ENCODE data around the gene SUMF2. TPM values are rescaled to one million over a fixed set of nuclear protein-coding genes. Genes with fewer than 3 reads are reported as not detected.
A peak's percentile ranks its signal among the peaks of the same experiment; 100 is the strongest.
"Not testable (repeated sequence)": the region's sequence is repeated elsewhere in the genome, so short reads cannot be mapped to it uniquely, and the experiment has no call there.

Gene SUMF2
- total and polyA plus RNA-seq, 4 donors: 92.1 to 147 (median 128) TPM

GRCh38 chr7:56048245-56048644 lies 15.8 kb upstream of the SUMF2 start:
- H3K36me3 ChIP-seq (ENCODE audit: control insufficient read depth in 4 of 4, insufficient read depth in 4 of 4, low read length in 4 of 4): peaks cover 0 to 8% (median 4%) of the 10 kb centered on the region in 4 donors
- 91 to 98% methylated on average over 1 of the region's 1 CpG for WGBS, 2 donors
- H3K4me1 ChIP-seq (ENCODE audit: control insufficient read depth in 5 of 5, insufficient read depth in 5 of 5, low read length in 5 of 5): peaks cover under 1 to 36% (median 9%) of the 10 kb centered on the region in 5 donors
- DNase-seq (no peak), ATAC-seq (ENCODE audit: insufficient read depth, low FRiP score) (no peak)
- no peak for TF ChIP-seq CTCF (IDR thresholded peaks at IDR 0.05; ENCODE audit: control extremely low read depth, extremely low read depth)
- no peak overlapping the region for H3K9ac ChIP-seq (ENCODE audit: insufficient read depth in 1 of 2, low read length in 2 of 2)
- H3K9me3 ChIP-seq (ENCODE audit: control insufficient read depth in 4 of 4, insufficient read depth in 3 of 4, low read length in 3 of 4): no peaks in the 10 kb centered on the region
- no peak overlapping the region for H3K27ac ChIP-seq (ENCODE audit: low read depth in 1 of 2, low read length in 1 of 2)
- H3K27me3 ChIP-seq (ENCODE audit: control insufficient read depth in 3 of 3, insufficient read depth in 3 of 3, low read length in 2 of 3): no peaks in the 10 kb centered on the region
- H3K4me3 ChIP-seq: no peak overlapping the region

DNA sequence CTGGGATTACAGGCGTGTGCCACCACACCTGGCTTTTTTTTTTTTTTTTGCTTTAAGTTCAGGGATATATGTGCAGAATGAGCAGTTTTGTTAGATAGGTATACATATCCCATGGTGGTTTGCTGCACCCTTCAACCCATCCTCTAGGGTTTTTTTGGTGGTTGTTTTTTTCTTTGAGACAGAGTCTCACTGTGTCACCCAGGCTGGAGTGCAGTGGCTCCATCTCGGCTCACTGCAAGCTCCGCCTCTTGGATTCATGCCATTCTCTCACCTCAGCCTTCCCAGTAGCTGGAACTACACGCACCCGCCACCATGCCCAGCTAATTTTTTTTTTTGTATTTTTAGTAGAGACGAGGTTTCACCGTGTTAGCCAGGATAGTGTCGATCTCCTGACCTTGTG lies 15.3 kb upstream of the SUMF2 start:
- H3K9me3 ChIP-seq (ENCODE audit: control insufficient read depth in 4 of 4, insufficient read depth in 3 of 4, low read length in 3 of 4); H3K27ac ChIP-seq (ENCODE audit: low read depth in 1 of 2, low read length in 1 of 2); H3K9ac ChIP-seq (ENCODE audit: insufficient read depth in 1 of 2, low read length in 2 of 2); H3K36me3 ChIP-seq (ENCODE audit: control insufficient read depth in 4 of 4, insufficient read depth in 4 of 4, low read length in 4 of 4); ATAC-seq (ENCODE audit: insufficient read depth, low FRiP score); H3K27me3 ChIP-seq (ENCODE audit: control insufficient read depth in 3 of 3, insufficient read depth in 3 of 3, low read length in 2 of 3); H3K4me3 ChIP-seq: not testable (repeated sequence)
- DNase-seq: peak; percentile 19 to 33 (median 20)
- H3K4me1 ChIP-seq (ENCODE audit: control insufficient read depth in 5 of 5, insufficient read depth in 5 of 5, low read length in 5 of 5): peaks cover 4 to 36% (median 11%) of the 10 kb centered on the region in 5 donors
- 71 to 73% methylated on average over 8 of the region's 8 CpGs for WGBS, 2 donors

GRCh38 chr7:56051053-56051338 lies 13.1 kb upstream of the SUMF2 start:
- Histone ChIP-seq H3K9ac (ENCODE audit: insufficient read depth in 1 of 2, low read length in 2 of 2) (peak overlapping the region; percentile 92 to 98), H3K4me1 (ENCODE audit: control insufficient read depth in 5 of 5, insufficient read depth in 5 of 5, low read length in 5 of 5) (peaks cover 4 to 36% (median 11%) of the 10 kb centered on the region in 5 donors), H3K27me3 (ENCODE audit: control insufficient read depth in 3 of 3, insufficient read depth in 3 of 3, low read length in 2 of 3) (no peaks in the 10 kb centered on the region), H3K4me3 (peak overlapping the region; percentile 85), H3K9me3 (ENCODE audit: control insufficient read depth in 4 of 4, insufficient read depth in 3 of 4, low read length in 3 of 4) (no peaks in the 10 kb centered on the region), H3K36me3 (ENCODE audit: control insufficient read depth in 4 of 4, insufficient read depth in 4 of 4, low read length in 4 of 4) (peaks cover 7 to 24% (median 13%) of the 10 kb centered on the region in 4 donors), H3K27ac (ENCODE audit: low read depth in 1 of 2, low read length in 1 of 2) (peak overlapping the region; percentile 80 to 95)
- no peak for TF ChIP-seq CTCF (IDR thresholded peaks at IDR 0.05; ENCODE audit: control extremely low read depth, extremely low read depth)
- WGBS, 2 donors: 0 to 1% methylated on average over 9 of the region's 9 CpGs
- DNase-seq (no peak), ATAC-seq (ENCODE audit: insufficient read depth, low FRiP score) (no peak)

GRCh38 chr7:56051339-56052191 lies 12.5 kb upstream of the SUMF2 start, which contains the start of the genes CCT6A and PSPH:
TSS of gene CCT6A (plus strand) at chr7:56051765. CDS start at chr7:56051849, 84 bp downstream.
TSS of gene PSPH (minus strand) at chr7:56051444. CDS start at chr7:56021212, 30,232 bp downstream.
- TF ChIP-seq CTCF (IDR thresholded peaks at IDR 0.05; ENCODE audit: control extremely low read depth, extremely low read depth): no peak
- Histone ChIP-seq H3K4me1 (ENCODE audit: control insufficient read depth in 5 of 5, insufficient read depth in 5 of 5, low read length in 5 of 5) (peaks cover 4 to 33% (median 11%) of the 10 kb centered on the region in 5 donors), H3K36me3 (ENCODE audit: control insufficient read depth in 4 of 4, insufficient read depth in 4 of 4, low read length in 4 of 4) (peaks cover 12 to 27% (median 16%) of the 10 kb centered on the region in 4 donors), H3K9me3 (ENCODE audit: control insufficient read depth in 4 of 4, insufficient read depth in 3 of 4, low read length in 3 of 4) (no peaks in the 10 kb centered on the region), H3K27ac (ENCODE audit: low read depth in 1 of 2, low read length in 1 of 2) (peak within 1 kb of the TSS; percentile 93 to 99), H3K27me3 (ENCODE audit: control insufficient read depth in 3 of 3, insufficient read depth in 3 of 3, low read length in 2 of 3) (no peaks in the 10 kb centered on the region), H3K9ac (ENCODE audit: insufficient read depth in 1 of 2, low read length in 2 of 2) (peak within 1 kb of the TSS; percentile 98), H3K4me3 (peak within 1 kb of the TSS; percentile 95)
- ATAC-seq (ENCODE audit: insufficient read depth, low FRiP score): peak; percentile 99
- DNase-seq: peak; percentile 99
- WGBS, 2 donors: 0% methylated on average over 71 to 97 of the region's 97 CpGs

All from lung (tissue), 12 donors.